Measurements from ENCODE around the gene DSG2.

The DSG2 gene

DNA sequence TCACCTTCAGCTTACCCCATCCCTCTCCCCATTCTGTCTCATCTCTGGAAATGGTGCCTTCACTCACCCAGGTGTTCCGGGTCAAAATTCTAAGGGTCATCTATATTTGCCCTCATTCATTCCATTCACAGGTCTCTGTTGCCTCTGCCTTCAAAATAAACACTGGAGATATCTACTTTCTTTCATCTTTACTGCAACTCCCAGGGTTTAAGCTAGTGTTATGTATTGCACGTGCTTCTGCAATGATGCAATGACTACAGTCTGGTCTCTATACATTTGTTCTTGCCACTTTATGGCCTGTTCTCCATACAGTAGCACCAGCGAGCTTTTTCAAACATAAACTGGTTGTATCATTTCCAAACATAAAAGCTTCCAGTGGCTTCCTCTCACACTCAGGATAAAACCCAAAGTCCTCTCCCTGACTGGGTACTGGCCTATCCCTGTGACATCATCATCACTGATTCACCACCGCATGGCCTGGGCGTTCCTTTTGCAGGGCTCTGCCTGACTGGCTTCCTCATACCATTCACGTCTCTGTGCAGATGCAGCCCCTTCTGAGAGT, 14.3 kb downstream of the DSG2 start:
- no peak overlapping the region for H4K91ac ChIP-seq (ENCODE audit: low read depth, low read length, poor library complexity)
- H2BK120ac ChIP-seq (ENCODE audit: low read depth, low read length): no peak overlapping the region
- no peak overlapping the region for H3K18ac ChIP-seq (ENCODE audit: low read length)
- H3K27me3 ChIP-seq (ENCODE audit: control insufficient read depth in 3 of 3, insufficient read depth in 3 of 3, low read depth in 1 of 3, low read length in 3 of 3): no peaks in the 10 kb centered on the region
- H3K27ac ChIP-seq (replicated peaks; ENCODE audit: low read length): no peak overlapping the region
- H4K8ac ChIP-seq (ENCODE audit: low read depth, low read length): no peak overlapping the region
- H3K4me1 ChIP-seq (ENCODE audit: control insufficient read depth in 2 of 2, insufficient read depth in 1 of 2, low read depth in 1 of 2, low read length in 2 of 2): peaks cover 0 to 6% of the 10 kb centered on the region in 2 donors
- no peak overlapping the region for H3K4me2 ChIP-seq (ENCODE audit: insufficient read depth, low read length, poor library complexity, severe bottlenecking)
- no CpG with 5 or more reads among the region's 6 CpGs for WGBS, 2 donors (ENCODE audit: extremely low coverage in 2 of 2, insufficient read length in 2 of 2, insufficient replicate concordance in 1 of 2)
- no peaks in the 10 kb centered on the region for H3K9me3 ChIP-seq (replicated peaks in 1 of 2; ENCODE audit: control insufficient read depth in 2 of 2, insufficient read depth in 1 of 2, low read depth in 1 of 2, low read length in 2 of 2)
- H2BK12ac ChIP-seq (ENCODE audit: low read length): no peak overlapping the region
- H3K23ac ChIP-seq (ENCODE audit: low read depth, low read length, poor library complexity): no peak overlapping the region
- no peak overlapping the region for H2AFZ ChIP-seq (ENCODE audit: low read length)
- no peak overlapping the region for H2AK5ac ChIP-seq (ENCODE audit: low read depth, low read length)
- no peak overlapping the region for H2BK15ac ChIP-seq (ENCODE audit: low read length)
- no peak overlapping the region for H3K9ac ChIP-seq (ENCODE audit: low read depth, low read length, poor library complexity)
- H3K36me3 ChIP-seq (replicated peaks in 1 of 2; ENCODE audit: control insufficient read depth in 2 of 2, insufficient read depth in 2 of 2, low read length in 2 of 2): no peaks in the 10 kb centered on the region
- H3K79me1 ChIP-seq (ENCODE audit: low read depth, low read length): peaks cover 1% of the 10 kb centered on the region
- no peak overlapping the region for H3K4me3 ChIP-seq (ENCODE audit: low read length in 2 of 2)
- no peak for DNase-seq (ENCODE audit: low spot score)
- H3K14ac ChIP-seq (ENCODE audit: low read length): no peak overlapping the region
- no peak overlapping the region for H3K4ac ChIP-seq (ENCODE audit: low read length)
- no peak overlapping the region for H2BK5ac ChIP-seq (ENCODE audit: low read length)

DNA sequence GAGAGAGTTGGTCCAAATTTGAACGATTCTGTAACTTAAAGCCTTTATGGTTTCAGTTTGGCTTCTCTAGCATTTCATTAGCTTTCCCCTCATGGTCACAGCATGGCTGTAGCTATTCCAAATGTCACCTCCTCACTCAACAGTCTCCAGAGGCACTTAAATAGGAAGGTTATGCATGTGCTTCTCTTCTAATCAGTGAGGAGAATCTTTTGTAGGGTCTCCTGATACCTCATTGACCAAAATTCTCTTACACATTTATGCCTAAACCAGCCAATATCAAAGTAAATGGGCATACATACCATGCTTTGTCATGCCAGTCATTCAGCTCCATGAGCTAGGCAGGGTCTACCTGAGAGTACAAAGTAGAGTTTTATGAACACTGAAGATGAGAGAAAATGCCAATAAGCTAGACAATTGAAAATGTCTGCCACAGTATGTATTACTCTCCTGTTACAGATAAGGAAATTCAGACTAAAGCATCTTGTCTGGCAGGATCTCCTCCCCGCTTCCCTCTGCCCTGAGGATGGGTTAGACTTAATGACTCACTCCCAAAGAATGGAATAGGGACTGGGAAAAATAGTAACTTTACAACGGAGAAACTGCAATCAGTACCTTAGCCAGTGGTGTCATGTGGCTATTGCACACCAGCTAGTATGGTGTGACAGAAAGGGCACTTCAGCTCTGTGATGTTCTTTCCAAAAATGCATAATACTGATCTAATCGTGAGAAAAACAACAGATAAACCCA, 15.4 kb downstream of the DSG2 start:
- no peaks in the 10 kb centered on the region for H3K36me3 ChIP-seq (replicated peaks in 1 of 2; ENCODE audit: control insufficient read depth in 2 of 2, insufficient read depth in 2 of 2, low read length in 2 of 2)
- no peak overlapping the region for H3K14ac ChIP-seq (ENCODE audit: low read length)
- H3K23ac ChIP-seq (ENCODE audit: low read depth, low read length, poor library complexity): no peak overlapping the region
- no peak overlapping the region for H3K27ac ChIP-seq (replicated peaks; ENCODE audit: low read length)
- H3K4ac ChIP-seq (ENCODE audit: low read length): no peak overlapping the region
- DNase-seq (ENCODE audit: low spot score): no peak
- no peak overlapping the region for H2AFZ ChIP-seq (ENCODE audit: low read length)
- H4K91ac ChIP-seq (ENCODE audit: low read depth, low read length, poor library complexity): no peak overlapping the region
- no CpG with 5 or more reads among the region's 4 CpGs for WGBS, 2 donors (ENCODE audit: extremely low coverage in 2 of 2, insufficient read length in 2 of 2, insufficient replicate concordance in 1 of 2)
- no peak overlapping the region for H3K18ac ChIP-seq (ENCODE audit: low read length)
- no peak overlapping the region for H2BK12ac ChIP-seq (ENCODE audit: low read length)
- H3K27me3 ChIP-seq (ENCODE audit: control insufficient read depth in 3 of 3, insufficient read depth in 3 of 3, low read depth in 1 of 3, low read length in 3 of 3): peaks cover 0 to 2% (median 0%) of the 10 kb centered on the region in 3 experiments
- peaks cover 0 to 6% of the 10 kb centered on the region in 2 donors for H3K4me1 ChIP-seq (ENCODE audit: control insufficient read depth in 2 of 2, insufficient read depth in 1 of 2, low read depth in 1 of 2, low read length in 2 of 2)
- H3K9me3 ChIP-seq (replicated peaks in 1 of 2; ENCODE audit: control insufficient read depth in 2 of 2, insufficient read depth in 1 of 2, low read depth in 1 of 2, low read length in 2 of 2): no peaks in the 10 kb centered on the region
- H3K9ac ChIP-seq (ENCODE audit: low read depth, low read length, poor library complexity): no peak overlapping the region
- H4K8ac ChIP-seq (ENCODE audit: low read depth, low read length): no peak overlapping the region
- H2BK15ac ChIP-seq (ENCODE audit: low read length): no peak overlapping the region
- H2BK5ac ChIP-seq (ENCODE audit: low read length): no peak overlapping the region
- no peak overlapping the region for H2AK5ac ChIP-seq (ENCODE audit: low read depth, low read length)
- no peak overlapping the region for H3K4me2 ChIP-seq (ENCODE audit: insufficient read depth, low read length, poor library complexity, severe bottlenecking)
- H2BK120ac ChIP-seq (ENCODE audit: low read depth, low read length): no peak overlapping the region
- H3K79me1 ChIP-seq (ENCODE audit: low read depth, low read length): peaks cover 1% of the 10 kb centered on the region
- H3K4me3 ChIP-seq (ENCODE audit: low read length in 2 of 2): no peak overlapping the region

DNA sequence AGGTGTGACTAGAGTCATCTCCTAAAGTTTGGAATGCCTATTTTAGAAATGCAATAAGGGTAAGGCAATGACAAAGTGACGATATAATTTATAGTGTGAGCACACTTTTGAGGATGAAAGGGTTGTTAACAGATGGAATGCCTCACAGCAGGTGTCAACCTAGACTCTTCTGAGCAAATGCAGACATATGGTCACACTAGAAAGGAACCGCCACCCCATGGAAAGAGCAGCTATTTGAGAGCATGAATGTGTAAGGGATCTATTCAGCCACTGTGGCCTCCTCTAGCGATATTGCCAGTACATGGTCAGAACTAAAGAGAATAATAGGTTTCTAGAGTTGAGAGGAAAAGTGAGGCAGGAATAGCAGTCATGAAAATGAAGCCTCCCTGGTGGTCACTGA, 18.5 kb downstream of the DSG2 start:
- WGBS, 2 donors (ENCODE audit: extremely low coverage in 2 of 2, insufficient read length in 2 of 2, insufficient replicate concordance in 1 of 2): no CpG with 5 or more reads among the region's 3 CpGs
- Histone ChIP-seq H3K9ac (ENCODE audit: low read depth, low read length, poor library complexity) (no peak overlapping the region), H2BK120ac (ENCODE audit: low read depth, low read length) (no peak overlapping the region), H3K27ac (replicated peaks; ENCODE audit: low read length) (no peak overlapping the region), H3K9me3 (replicated peaks in 1 of 2; ENCODE audit: control insufficient read depth in 2 of 2, insufficient read depth in 1 of 2, low read depth in 1 of 2, low read length in 2 of 2) (no peaks in the 10 kb centered on the region), H3K4ac (ENCODE audit: low read length) (no peak overlapping the region), H3K4me1 (ENCODE audit: control insufficient read depth in 2 of 2, insufficient read depth in 1 of 2, low read depth in 1 of 2, low read length in 2 of 2) (peaks cover 0 to 6% of the 10 kb centered on the region in 2 donors), H2BK5ac (ENCODE audit: low read length) (no peak overlapping the region), H3K79me1 (ENCODE audit: low read depth, low read length) (no peaks in the 10 kb centered on the region), H3K4me2 (ENCODE audit: insufficient read depth, low read length, poor library complexity, severe bottlenecking) (no peak overlapping the region), H2AK5ac (ENCODE audit: low read depth, low read length) (no peak overlapping the region), H3K14ac (ENCODE audit: low read length) (no peak overlapping the region), H3K27me3 (ENCODE audit: control insufficient read depth in 3 of 3, insufficient read depth in 3 of 3, low read depth in 1 of 3, low read length in 3 of 3) (peaks cover 0 to 2% (median 0%) of the 10 kb centered on the region in 3 experiments), H2BK15ac (ENCODE audit: low read length) (no peak overlapping the region), H3K18ac (ENCODE audit: low read length) (no peak overlapping the region), H2BK12ac (ENCODE audit: low read length) (no peak overlapping the region), H3K23ac (ENCODE audit: low read depth, low read length, poor library complexity) (no peak overlapping the region), H3K36me3 (replicated peaks in 1 of 2; ENCODE audit: control insufficient read depth in 2 of 2, insufficient read depth in 2 of 2, low read length in 2 of 2) (peaks cover 0 to 2% of the 10 kb centered on the region in 2 donors), H3K4me3 (ENCODE audit: low read length in 2 of 2) (no peak overlapping the region), H4K91ac (ENCODE audit: low read depth, low read length, poor library complexity) (no peak overlapping the region), H2AFZ (ENCODE audit: low read length) (no peak overlapping the region), H4K8ac (ENCODE audit: low read depth, low read length) (no peak overlapping the region)
- no peak for DNase-seq (ENCODE audit: low spot score)

DNA sequence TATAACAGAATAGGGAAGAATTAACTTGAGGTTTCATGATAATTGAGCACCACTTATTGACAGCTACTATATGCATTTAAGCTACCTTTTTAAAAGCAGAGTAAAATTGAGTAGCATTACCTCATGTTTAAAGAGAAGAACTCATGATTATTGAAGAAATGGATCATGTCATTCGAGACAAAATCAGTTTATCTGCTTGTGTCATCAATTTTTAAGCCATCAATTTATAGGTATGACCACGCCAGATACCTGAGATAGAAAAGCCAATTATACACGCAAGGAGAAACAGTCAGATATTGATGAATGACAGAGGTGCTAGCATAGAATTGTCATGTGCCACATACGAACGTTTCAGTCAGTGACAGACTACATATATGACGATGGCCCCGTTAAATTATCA, 28.4 kb downstream of the DSG2 start:
- Histone ChIP-seq H3K27me3 (ENCODE audit: control insufficient read depth in 3 of 3, insufficient read depth in 3 of 3, low read depth in 1 of 3, low read length in 3 of 3) (no peaks in the 10 kb centered on the region), H3K36me3 (replicated peaks in 1 of 2; ENCODE audit: control insufficient read depth in 2 of 2, insufficient read depth in 2 of 2, low read length in 2 of 2) (peaks cover 0 to 4% of the 10 kb centered on the region in 2 donors), H2BK15ac (ENCODE audit: low read length) (no peak overlapping the region), H2BK5ac (ENCODE audit: low read length) (no peak overlapping the region), H3K27ac (replicated peaks; ENCODE audit: low read length) (no peak overlapping the region), H3K4me2 (ENCODE audit: insufficient read depth, low read length, poor library complexity, severe bottlenecking) (no peak overlapping the region), H3K9me3 (replicated peaks in 1 of 2; ENCODE audit: control insufficient read depth in 2 of 2, insufficient read depth in 1 of 2, low read depth in 1 of 2, low read length in 2 of 2) (no peaks in the 10 kb centered on the region), H2AK5ac (ENCODE audit: low read depth, low read length) (no peak overlapping the region), H3K18ac (ENCODE audit: low read length) (no peak overlapping the region), H4K91ac (ENCODE audit: low read depth, low read length, poor library complexity) (no peak overlapping the region), H3K23ac (ENCODE audit: low read depth, low read length, poor library complexity) (no peak overlapping the region), H3K4ac (ENCODE audit: low read length) (no peak overlapping the region), H2AFZ (ENCODE audit: low read length) (no peak overlapping the region), H3K4me1 (ENCODE audit: control insufficient read depth in 2 of 2, insufficient read depth in 1 of 2, low read depth in 1 of 2, low read length in 2 of 2) (no peaks in the 10 kb centered on the region), H3K79me1 (ENCODE audit: low read depth, low read length) (no peaks in the 10 kb centered on the region), H3K4me3 (ENCODE audit: low read length in 2 of 2) (no peak overlapping the region), H3K14ac (ENCODE audit: low read length) (no peak overlapping the region), H3K9ac (ENCODE audit: low read depth, low read length, poor library complexity) (no peak overlapping the region), H2BK12ac (ENCODE audit: low read length) (no peak overlapping the region), H4K8ac (ENCODE audit: low read depth, low read length) (no peak overlapping the region), H2BK120ac (ENCODE audit: low read depth, low read length) (no peak overlapping the region)
- DNase-seq (ENCODE audit: low spot score): no peak
- WGBS, 2 donors (ENCODE audit: extremely low coverage in 2 of 2, insufficient read length in 2 of 2, insufficient replicate concordance in 1 of 2): no CpG with 5 or more reads among the region's 7 CpGs

Measured in neuronal stem cell (in vitro differentiated cells).